ENCODE data around the gene LBHD1.

- TF ChIP-seq CTCF (conservative IDR thresholded peaks at IDR 0.05; ENCODE audit: low read depth, low read length) (no peak), RAD21 (IDR thresholded peaks at IDR 0.05; ENCODE audit: low read length) (no peak), ELK1 (IDR thresholded peaks at IDR 0.05; ENCODE audit: borderline replicate concordance, low read depth, low read length) (no peak), POLR2A (IDR thresholded peaks at IDR 0.05; ENCODE audit: low read depth, low read length) (no peak), CEBPB (IDR thresholded peaks at IDR 0.05; ENCODE audit: low read depth, low read length) (no peak), MXI1 (IDR thresholded peaks at IDR 0.05; ENCODE audit: borderline replicate concordance, low read depth, low read length) (no peak), MAZ (IDR thresholded peaks at IDR 0.05; ENCODE audit: borderline replicate concordance, low read depth, low read length) (no peak), NFE2L2 (IDR thresholded peaks at IDR 0.05; ENCODE audit: low read depth, low read length) (no peak), USF2 (IDR thresholded peaks at IDR 0.05; ENCODE audit: low read depth, low read length) (no peak), SMC3 (IDR thresholded peaks at IDR 0.05; ENCODE audit: low read depth, low read length) (no peak)
These were observed 51.0 kb downstream of the LBHD1 start for GRCh38 chr11:62621027-62621566.
